Measurements from ENCODE around the gene TMEM92. TPM values are rescaled to one million over a fixed set of nuclear protein-coding genes. Genes with fewer than 3 reads are reported as not detected.

The TMEM92 gene
- total RNA-seq, 2 experiments from 2014 or later: not detected

DNA sequence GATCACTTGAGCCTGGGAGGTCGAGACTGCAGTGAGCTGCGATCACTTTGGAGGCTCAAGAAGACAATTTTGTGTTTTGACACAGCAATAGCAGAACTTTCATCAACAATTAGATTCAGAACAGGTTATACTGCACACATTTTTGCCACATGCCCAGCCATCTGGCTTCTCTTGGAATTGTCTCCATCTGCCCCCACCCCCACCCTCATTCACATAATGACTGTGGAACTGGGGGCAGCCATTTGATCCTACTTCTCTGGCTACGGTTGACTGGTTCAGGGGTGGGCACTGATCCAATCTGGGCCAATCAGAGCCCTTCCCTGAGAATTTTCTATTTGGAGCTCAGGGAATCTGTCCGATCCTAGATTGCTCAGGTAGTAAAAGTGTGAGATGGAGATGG lies 14.0 kb downstream of the TMEM92 start:
- DNase-seq (ENCODE audit: low spot score): no peak
- no peak overlapping the region for H2AFZ ChIP-seq (ENCODE audit: low read length)
- TF ChIP-seq EZH2phosphoT487 (IDR thresholded peaks at IDR 0.05; ENCODE audit: borderline replicate concordance, low read depth, low read length): no peak
- TF ChIP-seq, protein P1, sequence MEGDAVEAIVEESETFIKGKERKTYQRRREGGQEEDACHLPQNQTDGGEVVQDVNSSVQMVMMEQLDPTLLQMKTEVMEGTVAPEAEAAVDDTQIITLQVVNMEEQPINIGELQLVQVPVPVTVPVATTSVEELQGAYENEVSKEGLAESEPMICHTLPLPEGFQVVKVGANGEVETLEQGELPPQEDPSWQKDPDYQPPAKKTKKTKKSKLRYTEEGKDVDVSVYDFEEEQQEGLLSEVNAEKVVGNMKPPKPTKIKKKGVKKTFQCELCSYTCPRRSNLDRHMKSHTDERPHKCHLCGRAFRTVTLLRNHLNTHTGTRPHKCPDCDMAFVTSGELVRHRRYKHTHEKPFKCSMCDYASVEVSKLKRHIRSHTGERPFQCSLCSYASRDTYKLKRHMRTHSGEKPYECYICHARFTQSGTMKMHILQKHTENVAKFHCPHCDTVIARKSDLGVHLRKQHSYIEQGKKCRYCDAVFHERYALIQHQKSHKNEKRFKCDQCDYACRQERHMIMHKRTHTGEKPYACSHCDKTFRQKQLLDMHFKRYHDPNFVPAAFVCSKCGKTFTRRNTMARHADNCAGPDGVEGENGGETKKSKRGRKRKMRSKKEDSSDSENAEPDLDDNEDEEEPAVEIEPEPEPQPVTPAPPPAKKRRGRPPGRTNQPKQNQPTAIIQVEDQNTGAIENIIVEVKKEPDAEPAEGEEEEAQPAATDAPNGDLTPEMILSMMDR (conservative IDR thresholded peaks at IDR 0.05; ENCODE audit: low read length): no peak
- no peak overlapping the region for H3K4me2 ChIP-seq (ENCODE audit: low read length)
- POLR2A ChIA-PET: no interaction called here
- intact Hi-C loops (cut with micrococcal nuclease; ENCODE audit: unreplicated experiment): no loop called here
- no peaks in the 10 kb centered on the region for H3K79me2 ChIP-seq (ENCODE audit: insufficient read depth, low read depth, low read length)
- no peaks in the 10 kb centered on the region for H3K36me3 ChIP-seq (ENCODE audit: insufficient read depth, low read length)
- no peaks in the 10 kb centered on the region for H3K9me3 ChIP-seq (ENCODE audit: low read length)
- no peak overlapping the region for H3K4me3 ChIP-seq (ENCODE audit: low read depth, low read length, poor library complexity, severe bottlenecking)
- no peak overlapping the region for H3K27ac ChIP-seq (ENCODE audit: low read depth, low read length, poor library complexity, severe bottlenecking)
- H3K9me2 ChIP-seq (ENCODE audit: insufficient read depth, low read length): no peaks in the 10 kb centered on the region
- no TSS peak for BruUV-seq (replicated peaks)
- H3K4me1 ChIP-seq (ENCODE audit: insufficient read depth, low read length, poor library complexity, severe bottlenecking): no peaks in the 10 kb centered on the region
- CTCF ChIA-PET (ENCODE audit: unreplicated experiment): no interaction called here
- no peaks in the 10 kb centered on the region for H4K20me1 ChIP-seq (ENCODE audit: insufficient read depth, low read length)

DNA sequence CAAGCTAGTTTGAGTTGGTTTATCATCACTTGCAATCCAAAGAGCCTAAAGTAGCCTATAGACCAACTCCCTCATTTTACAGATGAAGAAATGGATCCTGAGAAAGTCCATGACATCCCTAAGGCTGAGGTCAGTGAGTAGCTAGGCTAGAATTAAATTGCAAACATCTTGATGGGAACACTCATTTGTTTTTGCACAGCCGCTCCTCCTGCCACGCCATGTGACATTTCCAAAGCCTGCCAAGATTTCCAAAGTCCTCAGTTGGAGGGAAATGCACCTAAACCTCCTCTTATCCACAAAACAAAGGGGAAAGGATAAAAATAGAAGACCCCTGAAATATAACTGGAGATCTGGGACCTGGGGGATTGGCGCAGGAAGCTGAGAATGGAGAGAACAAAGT lies 15.0 kb downstream of the TMEM92 start:
- H3K4me3 ChIP-seq (ENCODE audit: low read depth, low read length, poor library complexity, severe bottlenecking): no peak overlapping the region
- BruUV-seq (replicated peaks): no TSS peak
- no peak for DNase-seq (ENCODE audit: low spot score)
- H2AFZ ChIP-seq (ENCODE audit: low read length): no peak overlapping the region
- no peaks in the 10 kb centered on the region for H3K9me3 ChIP-seq (ENCODE audit: low read length)
- no peaks in the 10 kb centered on the region for H3K4me1 ChIP-seq (ENCODE audit: insufficient read depth, low read length, poor library complexity, severe bottlenecking)
- no peaks in the 10 kb centered on the region for H3K9me2 ChIP-seq (ENCODE audit: insufficient read depth, low read length)
- no peak overlapping the region for H3K4me2 ChIP-seq (ENCODE audit: low read length)
- ChIA-PET CTCF (ENCODE audit: unreplicated experiment) (no interaction called here), POLR2A (no interaction called here)
- no peaks in the 10 kb centered on the region for H4K20me1 ChIP-seq (ENCODE audit: insufficient read depth, low read length)
- intact Hi-C loops (cut with micrococcal nuclease; ENCODE audit: unreplicated experiment): no loop called here
- H3K79me2 ChIP-seq (ENCODE audit: insufficient read depth, low read depth, low read length): no peaks in the 10 kb centered on the region
- H3K27ac ChIP-seq (ENCODE audit: low read depth, low read length, poor library complexity, severe bottlenecking): no peak overlapping the region
- H3K36me3 ChIP-seq (ENCODE audit: insufficient read depth, low read length): no peaks in the 10 kb centered on the region
- no peak for TF ChIP-seq EZH2phosphoT487 (IDR thresholded peaks at IDR 0.05; ENCODE audit: borderline replicate concordance, low read depth, low read length)
- TF ChIP-seq, protein P1 (conservative IDR thresholded peaks at IDR 0.05; ENCODE audit: low read length): no peak

GRCh38 chr17:50289991-50290702 lies 15.9 kb downstream of the TMEM92 start:
- no TSS peak for BruUV-seq (replicated peaks)

More at GRCh38 chr17:50289991-50290702, 15.9 kb downstream of the TMEM92 start:
- TF ChIP-seq, protein P1 (conservative IDR thresholded peaks at IDR 0.05; ENCODE audit: low read length): no peak
- no peak for TF ChIP-seq EZH2phosphoT487 (IDR thresholded peaks at IDR 0.05; ENCODE audit: borderline replicate concordance, low read depth, low read length)
- no peaks in the 10 kb centered on the region for H4K20me1 ChIP-seq (ENCODE audit: insufficient read depth, low read length)
- no peaks in the 10 kb centered on the region for H3K4me1 ChIP-seq (ENCODE audit: insufficient read depth, low read length, poor library complexity, severe bottlenecking)
- DNase-seq (ENCODE audit: low spot score): no peak
- H3K36me3 ChIP-seq (ENCODE audit: insufficient read depth, low read length): no peaks in the 10 kb centered on the region
- intact Hi-C loops (cut with micrococcal nuclease; ENCODE audit: unreplicated experiment): no loop called here
- CTCF ChIA-PET (ENCODE audit: unreplicated experiment): no interaction called here
- POLR2A ChIA-PET: no interaction called here
- H3K9me3 ChIP-seq (ENCODE audit: low read length): no peaks in the 10 kb centered on the region
- H3K9me2 ChIP-seq (ENCODE audit: insufficient read depth, low read length): no peaks in the 10 kb centered on the region
- H3K27ac ChIP-seq (ENCODE audit: low read depth, low read length, poor library complexity, severe bottlenecking): no peak overlapping the region
- H3K4me2 ChIP-seq (ENCODE audit: low read length): no peak overlapping the region
- H2AFZ ChIP-seq (ENCODE audit: low read length): no peak overlapping the region
- no peaks in the 10 kb centered on the region for H3K79me2 ChIP-seq (ENCODE audit: insufficient read depth, low read depth, low read length)
- no peak overlapping the region for H3K4me3 ChIP-seq (ENCODE audit: low read depth, low read length, poor library complexity, severe bottlenecking)

Measured in OCI-LY7 (cell line).